Mesodermal cell (in vitro differentiated cells): ENCODE data around the gene GIT2.

Experiments
- H3K27ac ChIP-seq: 2 replicates; pipeline ENCODE4 v1.7.0; 2013; ENCODE audit warnings: mild to moderate bottlenecking, low read depth, low read length, moderate library complexity; ENCODE audit not compliant: severe bottlenecking
- H3K36me3 ChIP-seq: 2 replicates; pipeline ENCODE4 v1.7.1; 2013; ENCODE audit warnings: mild to moderate bottlenecking, low read length, moderate library complexity; ENCODE audit not compliant: control insufficient read depth, insufficient read depth
- H3K4me1 ChIP-seq: one replicate; pipeline ENCODE4 v1.7.1; 2013; ENCODE audit warnings: mild to moderate bottlenecking, low read length; ENCODE audit not compliant: insufficient read depth, control insufficient read depth, poor library complexity, severe bottlenecking
- H3K4me3 ChIP-seq: 2 replicates; pipeline ENCODE4 v1.7.0; 2013; ENCODE audit warnings: low read length, control low read depth, mild to moderate bottlenecking; ENCODE audit not compliant: insufficient read depth, poor library complexity, severe bottlenecking; ENCODE audit errors: extremely low read depth
- H3K9me3 ChIP-seq: 2 replicates; pipeline ENCODE4 v1.7.1; 2013; ENCODE audit warnings: mild to moderate bottlenecking, low read length, moderate library complexity; ENCODE audit not compliant: control insufficient read depth
- WGBS, 2 experiments: methylation state at CpG; one replicate each; pipeline ENCODE4 v1.1.5; 2013; ENCODE audit warnings: missing lambda C conversion rate in 2 of 2; ENCODE audit not compliant: insufficient coverage in 2 of 2; 5-methylcytosine and 5-hydroxymethylcytosine counted together

GIT2 gene

GRCh38 chr12:109921982-109922381 is 74.2 kb downstream of the GIT2 start:
- Histone ChIP-seq H3K9me3 (no peaks in the 10 kb centered on the region), H3K27ac (no peak overlapping the region), H3K36me3 (peaks cover 27% of the 10 kb centered on the region), H3K4me1 (no peaks in the 10 kb centered on the region), H3K4me3 (no peak overlapping the region)
- 100% methylated on average over 1 to 3 of the region's 4 CpGs for WGBS, 2 experiments

GRCh38 chr12:109920261-109920780 is 75.8 kb downstream of the GIT2 start:
- no peak overlapping the region for H3K4me3 ChIP-seq
- H3K9me3 ChIP-seq, result no peaks in the 10 kb centered on the region
- H3K4me1 ChIP-seq, result no peaks in the 10 kb centered on the region
- 89 to 96% methylated on average over 11 of the region's 11 CpGs for WGBS, 2 experiments
- H3K36me3 ChIP-seq, result peaks cover 44% of the 10 kb centered on the region
- H3K27ac ChIP-seq, result no peak overlapping the region

- peaks cover 53% of the 10 kb centered on the region for H3K36me3 ChIP-seq
- no peak overlapping the region for H3K4me3 ChIP-seq
- 96% methylated on average over 8 to 9 of the region's 10 CpGs for WGBS, 2 experiments
- H3K4me1 ChIP-seq, result no peaks in the 10 kb centered on the region
- no peak overlapping the region for H3K27ac ChIP-seq
- H3K9me3 ChIP-seq, result no peaks in the 10 kb centered on the region
Observed at GRCh38 chr12:109919456-109919855, 76.7 kb downstream of the GIT2 start.

GRCh38 chr12:109916045-109916444 is 80.1 kb downstream of the GIT2 start:
- Histone ChIP-seq H3K36me3 (peaks cover 80% of the 10 kb centered on the region), H3K4me1 (peaks cover 4% of the 10 kb centered on the region), H3K9me3 (no peaks in the 10 kb centered on the region), H3K27ac (no peak overlapping the region), H3K4me3 (no peak overlapping the region)
- 85 to 97% methylated on average over 3 of the region's 4 CpGs for WGBS, 2 experiments

GRCh38 chr12:109915171-109916040 is 80.8 kb downstream of the GIT2 start:
- H3K36me3 ChIP-seq, result peaks cover 80% of the 10 kb centered on the region

GRCh38 chr12:109914461-109914860 is 81.7 kb downstream of the GIT2 start:
- WGBS, 2 experiments, result 90 to 92% methylated on average over 13 to 16 of the region's 16 CpGs

More at GRCh38 chr12:109915171-109916040, 80.8 kb downstream of the GIT2 start:
- Histone ChIP-seq H3K4me1 (peaks cover 4% of the 10 kb centered on the region), H3K27ac (no peak overlapping the region), H3K9me3 (no peaks in the 10 kb centered on the region), H3K4me3 (no peak overlapping the region)
- WGBS, 2 experiments, result 90 to 95% methylated on average over 20 to 25 of the region's 26 CpGs

GRCh38 chr12:109912855-109913321 is 83.3 kb downstream of the GIT2 start:
- Histone ChIP-seq H3K36me3 (peaks cover 89% of the 10 kb centered on the region), H3K9me3 (no peaks in the 10 kb centered on the region), H3K4me1 (peaks cover 4% of the 10 kb centered on the region), H3K4me3 (no peak overlapping the region), H3K27ac (no peak overlapping the region)
- 90 to 94% methylated on average over 12 of the region's 12 CpGs for WGBS, 2 experiments

More at GRCh38 chr12:109914461-109914860, 81.7 kb downstream of the GIT2 start:
- Histone ChIP-seq H3K36me3 (peaks cover 80% of the 10 kb centered on the region), H3K4me1 (peaks cover 4% of the 10 kb centered on the region), H3K27ac (no peak overlapping the region), H3K9me3 (no peaks in the 10 kb centered on the region), H3K4me3 (no peak overlapping the region)

GRCh38 chr12:109910969-109911348 is 85.2 kb downstream of the GIT2 start:
- Histone ChIP-seq H3K27ac (no peak overlapping the region), H3K4me1 (peaks cover 4% of the 10 kb centered on the region), H3K4me3 (no peak overlapping the region), H3K9me3 (no peaks in the 10 kb centered on the region), H3K36me3 (peaks cover 88% of the 10 kb centered on the region)
- 63 to 64% methylated on average over 10 to 12 of the region's 12 CpGs for WGBS, 2 experiments

GRCh38 chr12:109910254-109910968 is 85.8 kb downstream of the GIT2 start:
- H3K4me3 ChIP-seq, result no peak overlapping the region
- no peaks in the 10 kb centered on the region for H3K9me3 ChIP-seq
- H3K4me1 ChIP-seq, result peaks cover 4% of the 10 kb centered on the region
- H3K36me3 ChIP-seq, result peaks cover 88% of the 10 kb centered on the region
- no peak overlapping the region for H3K27ac ChIP-seq
- 90 to 96% methylated on average over 4 to 5 of the region's 8 CpGs for WGBS, 2 experiments

- 86 to 93% methylated on average over 3 to 10 of the region's 10 CpGs for WGBS, 2 experiments
- no peak overlapping the region for H3K4me3 ChIP-seq
- H3K27ac ChIP-seq, result no peak overlapping the region
- no peaks in the 10 kb centered on the region for H3K9me3 ChIP-seq
- H3K4me1 ChIP-seq, result peaks cover 8% of the 10 kb centered on the region
- H3K36me3 ChIP-seq, result peaks cover 72% of the 10 kb centered on the region
Observed at GRCh38 chr12:109905301-109905700, 90.9 kb downstream of the GIT2 start.
